CD14-positive monocyte (primary cell): ENCODE results near the gene CSNK1D. TPM values are rescaled to one million over a fixed set of nuclear protein-coding genes. Genes with fewer than 3 reads are reported as not detected.
A peak's percentile ranks its signal among the peaks of the same experiment; 100 is the strongest.

Experiments
- DNase-seq, 3 donors: peaks; one replicate each; pipeline ENCODE4 v3.0.0-alpha.2; 2011 to 2022
- H2AFZ ChIP-seq: 2 replicates; pipeline ENCODE4 v1.6.0; 2012; ENCODE audit warnings: mild to moderate bottlenecking, low read depth, low read length, inconsistent platforms; ENCODE audit not compliant: insufficient read depth, poor library complexity, severe bottlenecking
- H3K27ac ChIP-seq, 2 donors: 1 replicate in 1 of 2; 2 replicates in 1 of 2; pipeline ENCODE4 v1.5.1; 2012 to 2013; ENCODE audit warnings: low read length in 2 of 2, control low read depth in 1 of 2, inconsistent platforms in 1 of 2, low read depth in 1 of 2, mild to moderate bottlenecking in 1 of 2
- H3K27me3 ChIP-seq, 2 donors: one replicate each; pipeline versions ENCODE4 v1.6.0 to v1.6.1; 2011 to 2013; ENCODE audit warnings: low read length in 2 of 2; ENCODE audit not compliant: control insufficient read depth in 2 of 2, insufficient read depth in 2 of 2
- H3K36me3 ChIP-seq, 2 donors: replicated peaks in 1 of 2; 1 replicate in 1 of 2; 2 replicates in 1 of 2; pipeline versions ENCODE4 v1.5.1 to v1.6.1; 2012 to 2013; ENCODE audit warnings: low read length in 2 of 2, control low read depth in 1 of 2, inconsistent platforms in 1 of 2, mild to moderate bottlenecking in 1 of 2; ENCODE audit not compliant: insufficient read depth in 2 of 2, control insufficient read depth in 1 of 2
- H3K4me1 ChIP-seq, 2 donors: 1 replicate in 1 of 2; 2 replicates in 1 of 2; pipeline versions ENCODE4 v1.5.1 to v1.6.1; 2012 to 2013; ENCODE audit warnings: low read length in 2 of 2, control low read depth in 1 of 2, inconsistent platforms in 1 of 2, mild to moderate bottlenecking in 1 of 2, moderate library complexity in 1 of 2; ENCODE audit not compliant: insufficient read depth in 2 of 2, control insufficient read depth in 1 of 2
- H3K4me2 ChIP-seq: replicated peaks from 2 replicates; pipeline ENCODE3; 2012; ENCODE audit warnings: low read length, moderate library complexity, mild to moderate bottlenecking; ENCODE audit not compliant: poor library complexity, severe bottlenecking; ENCODE audit errors: extremely low read depth
- H3K4me3 ChIP-seq, 3 experiments: fragments of 200-600 bp in 1 of 3; sonication (generic) in 1 of 3; replicated peaks in 1 of 3; 1 replicate in 2 of 3; 2 replicates in 1 of 3; pipeline ENCODE4 v1.5.1; 2011 to 2013; ENCODE audit warnings: low read length in 3 of 3, mild to moderate bottlenecking in 3 of 3, control low read depth in 2 of 3, low read depth in 2 of 3, inconsistent platforms in 1 of 3, moderate library complexity in 1 of 3
- H3K79me2 ChIP-seq: 2 replicates; pipeline ENCODE4 v1.6.0; 2012; ENCODE audit warnings: mild to moderate bottlenecking, control low read depth, inconsistent platforms, low read length, moderate library complexity; ENCODE audit not compliant: insufficient read depth
- H3K9ac ChIP-seq: 2 replicates; pipeline ENCODE4 v1.6.0; 2017; ENCODE audit warnings: low read length, mild to moderate bottlenecking; ENCODE audit not compliant: insufficient read depth, poor library complexity, severe bottlenecking
- H3K9me3 ChIP-seq, 2 donors: replicated peaks in 1 of 2; 1 replicate in 1 of 2; 2 replicates in 1 of 2; pipeline versions ENCODE4 v1.5.1 to v1.6.1; 2012 to 2013; ENCODE audit warnings: low read length in 2 of 2, control low read depth in 1 of 2; ENCODE audit not compliant: control insufficient read depth in 1 of 2, insufficient read depth in 1 of 2
- H4K20me1 ChIP-seq: 2 replicates; pipeline ENCODE4 v1.6.0; 2012; ENCODE audit warnings: mild to moderate bottlenecking, low read length, control low read depth, moderate library complexity; ENCODE audit not compliant: insufficient read depth
- H3K27ac Mint-ChIP-seq, 7 donors: one replicate each; pipeline ENCODE4 v1.8.0; 2020; ENCODE audit warnings: mild to moderate bottlenecking in 7 of 7, mixed read lengths in 7 of 7, moderate library complexity in 6 of 7, inconsistent platforms in 2 of 7
- H3K27me3 Mint-ChIP-seq, 3 donors: one replicate each; pipeline ENCODE4 v1.8.0; 2021 to 2022; ENCODE audit warnings: low read depth in 3 of 3, mild to moderate bottlenecking in 3 of 3, mixed read lengths in 3 of 3, moderate library complexity in 3 of 3, inconsistent platforms in 1 of 3
- H3K36me3 Mint-ChIP-seq, 2 donors: one replicate each; pipeline ENCODE4 v1.8.0; 2020; ENCODE audit warnings: mixed read lengths in 2 of 2, inconsistent platforms in 1 of 2, mild to moderate bottlenecking in 1 of 2
- H3K4me1 Mint-ChIP-seq: one replicate; pipeline ENCODE4 v1.8.0; 2020; ENCODE audit warnings: mild to moderate bottlenecking, mixed read lengths
- H3K4me3 Mint-ChIP-seq, 2 donors: one replicate each; pipeline ENCODE4 v1.8.0; 2020; ENCODE audit warnings: mild to moderate bottlenecking in 2 of 2, mixed read lengths in 2 of 2, moderate library complexity in 1 of 2
- H3K9me3 Mint-ChIP-seq, 7 donors: one replicate each; pipeline ENCODE4 v1.8.0; 2020 to 2022; ENCODE audit warnings: mixed read lengths in 7 of 7, mild to moderate bottlenecking in 6 of 7, moderate library complexity in 6 of 7, inconsistent platforms in 2 of 7
- CTCF ChIP-seq: fragments of 200-600 bp; IDR thresholded peaks from one replicate; pipeline ENCODE4 v1.8.0; 2022; ENCODE audit warnings: antibody characterized with exemption, mild to moderate bottlenecking
- WGBS: methylation state at CpG from one replicate; pipeline ENCODE4 v1.1.5; 2013; ENCODE audit warnings: missing lambda C conversion rate; ENCODE audit not compliant: insufficient coverage; 5-methylcytosine and 5-hydroxymethylcytosine counted together
- intact Hi-C, 2 donors: fragments of 100-400 bp; cut with micrococcal nuclease; formaldehyde crosslinking; loops; one replicate each; pipeline versions ENCODE4 v1.15.0 to v1.15.1; 2023
- polyA plus RNA-seq, 3 donors: library from polyadenylated mRNA; depleted of rRNA in 1 of 3; unstranded in 2 of 3; stranded (reverse) in 1 of 3; fragments of 300-500 nt in 2 of 3; fragments of >200 nt in 1 of 3; fragmentation: Illumina TruSeq in 2 of 3; gene quantifications; 1 replicate in 2 of 3; 2 replicates in 1 of 3; pipeline ENCODE4 v1.2.3, GENCODE V29; 2012 to 2021

The CSNK1D gene
- polyA plus RNA-seq, 3 donors: 47.0 to 299 (median 60.9) TPM

DNA sequence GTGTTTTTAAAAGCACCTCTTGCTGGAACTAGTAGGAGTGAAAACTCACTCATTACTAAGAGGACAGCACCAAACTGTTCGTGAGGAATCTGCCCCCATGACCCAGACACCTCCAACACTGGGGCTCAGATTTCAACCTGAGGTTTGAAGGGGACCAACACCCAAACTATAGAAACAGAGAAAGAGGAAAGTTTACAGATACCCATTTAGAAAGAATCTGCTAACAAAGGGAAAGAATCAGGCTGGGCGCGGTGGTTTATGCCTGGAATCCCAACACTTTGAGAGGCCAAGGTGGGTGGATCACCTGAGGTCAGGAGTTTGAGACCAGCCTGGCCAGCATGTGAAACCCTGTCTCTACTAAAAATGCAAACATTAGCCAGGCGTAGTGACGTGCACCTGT is 3.4 kb upstream of the CSNK1D start:
- Histone ChIP-seq H3K9me3 (no peaks in the 10 kb centered on the region), H3K4me1 (peaks cover 42 to 62% of the 10 kb centered on the region in 2 donors), H3K9ac (no peak overlapping the region), H3K79me2 (peaks cover 22% of the 10 kb centered on the region), H4K20me1 (peaks cover 7% of the 10 kb centered on the region), H3K36me3 (peaks cover under 1 to 2% of the 10 kb centered on the region in 2 donors), H2AFZ (no peak overlapping the region), H3K27ac (no peak overlapping the region), H3K27me3 (no peaks in the 10 kb centered on the region), H3K4me3 (no peak overlapping the region), H3K4me2 (no peak overlapping the region)
- peaks cover 0 to 7% (median 3%) of the 10 kb centered on the region in 3 donors for H3K27me3 Mint-ChIP-seq
- H3K4me3 Mint-ChIP-seq: no peak overlapping the region
- 85% methylated on average over 2 of the region's 5 CpGs for WGBS
- H3K36me3 Mint-ChIP-seq: peaks cover 20 to 24% of the 10 kb centered on the region in 2 donors
- H3K9me3 Mint-ChIP-seq: peaks cover 0 to 2% (median 0%) of the 10 kb centered on the region in 7 donors
- H3K27ac Mint-ChIP-seq: peak overlapping the region in 2 of 7 donors; percentile 58 to 66
- no peak for DNase-seq
- no peak for TF ChIP-seq CTCF
- intact Hi-C loops: no loop called here
- peaks cover 50% of the 10 kb centered on the region for H3K4me1 Mint-ChIP-seq

GRCh38 chr17:82275326-82275725 is 1.8 kb upstream of the CSNK1D start:
- Mint-ChIP-seq H3K27ac (no peak overlapping the region), H3K27me3 (peaks cover 0 to 5% (median 0%) of the 10 kb centered on the region in 3 donors), H3K9me3 (peaks cover 0 to 2% (median 0%) of the 10 kb centered on the region in 7 donors), H3K4me1 (peaks cover 57% of the 10 kb centered on the region), H3K36me3 (peaks cover 36 to 39% of the 10 kb centered on the region in 2 donors), H3K4me3 (no peak overlapping the region)
- intact Hi-C loops: no loop called here
- Histone ChIP-seq H3K4me1 (peaks cover 49 to 62% of the 10 kb centered on the region in 2 donors), H3K4me2 (no peak overlapping the region), H3K9me3 (no peaks in the 10 kb centered on the region), H2AFZ (no peak overlapping the region), H3K9ac (no peak overlapping the region), H3K27ac (no peak overlapping the region), H3K36me3 (peaks cover 14 to 18% of the 10 kb centered on the region in 2 donors), H3K79me2 (peaks cover 38% of the 10 kb centered on the region), H4K20me1 (peaks cover 24% of the 10 kb centered on the region), H3K27me3 (no peaks in the 10 kb centered on the region), H3K4me3 (no peak overlapping the region)
- WGBS: 98% methylated on average over 13 of the region's 14 CpGs
- no peak for DNase-seq
- no peak for TF ChIP-seq CTCF
